GM12878 (cell line): Measurements from ENCODE around the gene MEF2C. TPM values are rescaled to one million over a fixed set of nuclear protein-coding genes. Genes with fewer than 3 reads are reported as not detected.

Experiments used
- ATAC-seq: fragments of 200-7000 bp; cut with Tn5 transposase; 3 replicates; pipeline ENCODE4 v1.9.1; 2020; ENCODE audit warnings: mild to moderate bottlenecking, moderate library complexity
- BruUV-seq: library from RNA; stranded (reverse); fragments of 400-500 nt; replicated peaks from 2 replicates; lab custom pipeline; 2021; lab: Mats Ljungman, UMichigan
- CTCF ChIA-PET: fragments of 300-600 bp; sonication (Branson Sonifier 250); formaldehyde crosslinking; extraction: SDS; loops from one replicate; lab custom pipeline; 2021; ENCODE audit warnings: inconsistent platforms; lab: Yijun Ruan, JAX
- POLR2A ChIA-PET: fragments of 350-600 bp; formaldehyde crosslinking; extraction: SDS; loops from one replicate; lab custom pipeline; 2021; ENCODE audit warnings: inconsistent platforms; lab: Charles Lee
- RAD21 ChIA-PET: fragments of 300-600 bp; sonication (Branson Sonifier 250); formaldehyde crosslinking; loops from one replicate; lab custom pipeline; 2023; ENCODE audit warnings: antibody characterized with exemption; ENCODE audit not compliant: unreplicated experiment; lab: Charles Lee
- SMC1A ChIA-PET: fragments of 300-600 bp; sonication (Branson Sonifier 250); formaldehyde crosslinking; loops from one replicate; lab custom pipeline; 2023; ENCODE audit not compliant: unreplicated experiment, uncharacterized antibody; lab: Charles Lee
- DNase-seq: peaks from one replicate; pipeline ENCODE4 v3.0.0-alpha.2; 2011; ENCODE audit warnings: low read depth, low spot score
- FAIRE-seq: peaks from 3 replicates; lab custom pipeline; 2011; peaks lifted over from hg19 to GRCh38; lab: Jason Lieb, UNC
- H2AFZ ChIP-seq: 2 replicates; pipeline ENCODE4 v1.6.0; 2011; ENCODE audit warnings: low read depth, low read length, control low read depth; ENCODE audit not compliant: control insufficient read depth
- H3K27ac ChIP-seq: 2 replicates; pipeline ENCODE4 v1.5.1; 2011; ENCODE audit warnings: control low read depth; ENCODE audit not compliant: control insufficient read depth, insufficient read depth
- H3K27me3 ChIP-seq, 2 experiments: replicated peaks in 1 of 2; 2 replicates each; pipeline versions ENCODE4 v1.6.0 to v1.6.1; 2011; ENCODE audit warnings: low read length in 1 of 2; ENCODE audit not compliant: control insufficient read depth in 2 of 2, insufficient read depth in 2 of 2
- H3K36me3 ChIP-seq, 2 experiments: 2 replicates each; pipeline ENCODE4 v1.5.1; 2011; ENCODE audit warnings: low read length in 1 of 2; ENCODE audit not compliant: control insufficient read depth in 2 of 2, insufficient read depth in 2 of 2
- H3K4me1 ChIP-seq: 2 replicates; pipeline ENCODE4 v1.6.1; 2011; ENCODE audit warnings: mild to moderate bottlenecking, low read length, moderate library complexity, mixed read lengths; ENCODE audit not compliant: control insufficient read depth, insufficient read depth
- H3K4me2 ChIP-seq: 2 replicates; pipeline ENCODE4 v1.6.0; 2011; ENCODE audit warnings: control low read depth; ENCODE audit not compliant: control insufficient read depth, insufficient read depth
- H3K4me3 ChIP-seq: fragments of 200-600 bp; sonication (generic); 2 replicates; pipeline ENCODE4 v1.5.1; 2016
- H3K79me2 ChIP-seq: 2 replicates; pipeline ENCODE4 v1.6.0; 2011; ENCODE audit warnings: low read length; ENCODE audit not compliant: control insufficient read depth, insufficient read depth
- H3K9ac ChIP-seq: 2 replicates; pipeline ENCODE4 v1.8.0; 2011; ENCODE audit warnings: low read length, control low read depth, mixed read lengths; ENCODE audit not compliant: control insufficient read depth, insufficient read depth
- H3K9me3 ChIP-seq: replicated peaks from 3 replicates; pipeline ENCODE4 v1.5.1; 2011; ENCODE audit warnings: mild to moderate bottlenecking, low read length; ENCODE audit not compliant: control insufficient read depth, insufficient read depth
- H4K20me1 ChIP-seq: 2 replicates; pipeline ENCODE4 v1.6.0; 2011; ENCODE audit not compliant: control insufficient read depth, insufficient read depth
- BCL11A ChIP-seq: IDR thresholded peaks from 2 replicates; pipeline ENCODE4 v1.6.1; 2011; ENCODE audit warnings: low read depth, low read length
- BMI1 ChIP-seq: fragments of 450-650 bp; IDR thresholded peaks from 2 replicates; pipeline ENCODE4 v1.6.1; 2016; ENCODE audit warnings: mild to moderate bottlenecking, moderate library complexity, borderline replicate concordance
- DPF2 ChIP-seq: fragments of 450-650 bp; IDR thresholded peaks from 2 replicates; pipeline ENCODE4 v1.6.1; 2017; ENCODE audit warnings: mild to moderate bottlenecking
- ELK1 ChIP-seq: IDR thresholded peaks from 2 replicates; pipeline ENCODE4 v1.6.1; 2012; ENCODE audit warnings: low read depth, low read length, improper control_type of control experiment
- FOXK2 ChIP-seq: fragments of 450-650 bp; IDR thresholded peaks from 2 replicates; pipeline ENCODE4 v1.6.1; 2017; ENCODE audit warnings: mild to moderate bottlenecking, moderate library complexity
- IKZF2 ChIP-seq, 2 experiments: fragments of 450-650 bp; IDR thresholded peaks; 2 replicates each; pipeline ENCODE4 v1.6.1; 2017; ENCODE audit warnings: mild to moderate bottlenecking in 2 of 2, moderate library complexity in 2 of 2
- IRF4 ChIP-seq: IDR thresholded peaks from 2 replicates; pipeline ENCODE4 v1.6.1; 2011; ENCODE audit warnings: low read depth, low read length
- MEF2A ChIP-seq: IDR thresholded peaks from 2 replicates; pipeline ENCODE4 v1.6.1; 2011; ENCODE audit warnings: low read depth, mild to moderate bottlenecking, low read length, moderate library complexity; ENCODE audit not compliant: insufficient read depth
- MEF2B ChIP-seq: fragments of 450-650 bp; IDR thresholded peaks from 2 replicates; pipeline ENCODE4 v1.6.1; 2018; ENCODE audit warnings: mild to moderate bottlenecking, moderate library complexity; ENCODE audit not compliant: partially characterized antibody, poor library complexity, severe bottlenecking
- MLLT1 ChIP-seq: fragments of 450-650 bp; IDR thresholded peaks from 2 replicates; pipeline ENCODE4 v1.6.1; 2016; ENCODE audit warnings: mild to moderate bottlenecking
- RAD21 ChIP-seq: IDR thresholded peaks from 2 replicates; pipeline ENCODE4 v1.6.1; 2011; ENCODE audit warnings: mild to moderate bottlenecking, low read depth, low read length, moderate library complexity; ENCODE audit not compliant: insufficient read depth
- RUNX3 ChIP-seq: IDR thresholded peaks from 2 replicates; pipeline ENCODE4 v1.6.1; 2012; ENCODE audit warnings: low read length, inconsistent platforms
- WGBS: methylation state at CpG from one replicate; pipeline ENCODE4 v1.1.6; 2016; ENCODE audit warnings: low lambda C conversion rate; ENCODE audit not compliant: insufficient replicate concordance, insufficient coverage; ENCODE audit errors: missing lambda C conversion rate; 5-methylcytosine and 5-hydroxymethylcytosine counted together
- in situ Hi-C: fragments of 300-500 bp; cut with MboI; formaldehyde crosslinking; loops from 9 replicates; pipeline ENCODE4 v1.14.3; 2018; ENCODE audit warnings: mixed read lengths
- intact Hi-C: fragments of 100-400 bp; cut with micrococcal nuclease; formaldehyde crosslinking; loops from one replicate; pipeline ENCODE4 v1.14.2; 2022; ENCODE audit not compliant: unreplicated experiment
- polyA plus RNA-seq, 11 experiments: library from polyadenylated mRNA; depleted of rRNA in 4 of 11; unstranded in 6 of 11; stranded (reverse) in 5 of 11; fragments of >200 nt; fragmentation: Nextera tagmentation in 4 of 11; fragmentation: Illumina TruSeq in 1 of 11; extraction: Ambion mirVana in 4 of 11; extraction: Trizol in 1 of 11; gene quantifications; 1 replicate in 1 of 11; 2 replicates in 10 of 11; pipeline versions ENCODE4 v1.2.1 to v1.2.3, GENCODE V29; 2011 to 2016; ENCODE audit warnings: inconsistent platforms in 2 of 11, missing spikeins in 2 of 11, low read depth in 1 of 11
- total RNA-seq, 4 experiments: library from RNA; depleted of rRNA in 3 of 4; stranded (reverse); fragments of >200 nt in 3 of 4; fragmentation: Illumina TruSeq in 1 of 4; extraction: Trizol in 1 of 4; gene quantifications; 2 replicates each; pipeline versions ENCODE4 v1.2.1 to v1.2.3, GENCODE V29; 2013 to 2021
- TF ChIP-seq, protein P1 (sequence below): fragments of 450-650 bp; IDR thresholded peaks from 2 replicates; pipeline ENCODE4 v1.6.1; 2017; ENCODE audit warnings: mild to moderate bottlenecking
- TF ChIP-seq, protein P2 (sequence below): fragments of 450-650 bp; IDR thresholded peaks from 2 replicates; pipeline ENCODE4 v1.6.1; 2017; ENCODE audit warnings: low read depth, mild to moderate bottlenecking, moderate library complexity

MEF2C gene
- total and polyA plus RNA-seq, 10 of the 15 experiments (the other 5 are each of a cell fraction or from before 2014, with no cell fraction given), result 104 to 225 (median 180) TPM

GRCh38 chr5:88786789-88787188 is 96.2 kb downstream of the MEF2C start (continued):
- TF ChIP-seq, protein P1, sequence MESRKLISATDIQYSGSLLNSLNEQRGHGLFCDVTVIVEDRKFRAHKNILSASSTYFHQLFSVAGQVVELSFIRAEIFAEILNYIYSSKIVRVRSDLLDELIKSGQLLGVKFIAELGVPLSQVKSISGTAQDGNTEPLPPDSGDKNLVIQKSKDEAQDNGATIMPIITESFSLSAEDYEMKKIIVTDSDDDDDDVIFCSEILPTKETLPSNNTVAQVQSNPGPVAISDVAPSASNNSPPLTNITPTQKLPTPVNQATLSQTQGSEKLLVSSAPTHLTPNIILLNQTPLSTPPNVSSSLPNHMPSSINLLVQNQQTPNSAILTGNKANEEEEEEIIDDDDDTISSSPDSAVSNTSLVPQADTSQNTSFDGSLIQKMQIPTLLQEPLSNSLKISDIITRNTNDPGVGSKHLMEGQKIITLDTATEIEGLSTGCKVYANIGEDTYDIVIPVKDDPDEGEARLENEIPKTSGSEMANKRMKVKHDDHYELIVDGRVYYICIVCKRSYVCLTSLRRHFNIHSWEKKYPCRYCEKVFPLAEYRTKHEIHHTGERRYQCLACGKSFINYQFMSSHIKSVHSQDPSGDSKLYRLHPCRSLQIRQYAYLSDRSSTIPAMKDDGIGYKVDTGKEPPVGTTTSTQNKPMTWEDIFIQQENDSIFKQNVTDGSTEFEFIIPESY, result no peak
- TF ChIP-seq IKZF2 (IDR thresholded peaks at IDR 0.05), result no peak
- TF ChIP-seq RAD21, result no peak
- TF ChIP-seq IRF4, result no peak
- no peak for TF ChIP-seq BMI1
- no peak for TF ChIP-seq FOXK2

DNA sequence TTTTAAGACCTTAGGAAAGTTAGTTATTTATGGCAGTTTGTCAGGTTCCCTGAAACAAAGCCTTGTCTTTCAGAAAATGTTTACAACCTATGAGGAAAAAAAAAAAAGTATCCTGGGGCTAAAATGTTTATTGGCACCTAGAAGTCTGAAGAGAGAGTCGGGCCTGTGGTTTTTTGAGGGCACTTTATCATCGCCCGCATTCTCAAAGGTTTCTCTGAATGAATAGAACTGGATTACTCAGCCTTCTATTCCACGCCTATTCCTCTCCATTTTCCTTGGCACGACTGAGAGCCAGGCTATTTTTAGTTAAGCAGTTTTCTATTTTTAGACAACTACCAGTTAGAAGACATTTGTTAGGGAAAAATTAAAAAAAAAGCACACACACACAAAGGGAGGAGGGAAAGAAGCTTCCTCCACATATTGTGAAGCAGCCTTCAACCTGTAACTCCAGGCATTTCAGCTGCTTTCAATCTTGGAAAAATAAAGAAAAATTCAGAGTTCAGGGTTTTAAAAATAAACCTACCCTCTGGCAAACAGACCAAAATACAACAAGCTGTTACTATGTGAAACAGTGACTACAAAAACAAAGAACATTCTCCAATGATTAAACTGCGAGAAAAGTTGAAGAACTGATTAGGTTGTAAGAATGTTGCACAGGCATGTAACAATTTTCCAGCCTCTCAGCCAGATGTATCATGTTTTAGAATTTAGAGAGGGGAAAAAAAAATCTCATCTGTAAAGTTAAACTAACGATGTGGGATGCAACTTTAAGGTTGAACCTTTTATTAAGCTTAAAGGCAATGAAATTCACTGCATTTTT is 97.0 kb downstream of the MEF2C start:
- CTCF ChIA-PET, result interaction anchor here (0.7 to 4.7 kb wide), 4 partner anchors 20 to 57 kb away, joined by 3 to 39 read pairs (median 3); no protein-coding TSS in a partner anchor
- RAD21 ChIA-PET, result interaction anchor here (0.7 to 3.3 kb wide), 14 partner anchors 19 to 651 kb away, joined by 3 to 15 read pairs (median 12); no protein-coding TSS in a partner anchor
- Histone ChIP-seq H3K9ac (0 out of 2 replicates have a peak overlapping the region, but pooled peaks have one; percentile 3), H3K4me1 (peaks cover 7% of the 10 kb centered on the region; the same call in 1 of the 2 replicates), H3K36me3 (peaks cover 0 to 28% of the 10 kb centered on the region in 2 experiments; a peak in 3 of 4 replicates), H3K4me3 (0 out of 2 replicates have a peak overlapping the region, but pooled peaks have one; percentile 11), H3K27me3 (no peaks in the 10 kb centered on the region), H3K9me3 (no peaks in the 10 kb centered on the region), H4K20me1 (no peaks in the 10 kb centered on the region), H3K27ac (peak overlapping the region; percentile 49), H3K79me2 (peaks cover 62% of the 10 kb centered on the region), H3K4me2 (peak overlapping the region; percentile 67; the same call in 1 of the 2 replicates), H2AFZ (no peak overlapping the region)
- ATAC-seq (peak; percentile 79), FAIRE-seq (no peak), DNase-seq (peak; percentile 43)
- SMC1A ChIA-PET, result interaction anchor here (0.7 to 8.1 kb wide), 17 partner anchors 9 to 287 kb away, joined by 3 to 99 read pairs (median 4); no protein-coding TSS in a partner anchor
- POLR2A ChIA-PET, result interaction anchor here (0.6 to 1.6 kb wide), 5 partner anchors 26 to 149 kb away, joined by 3 to 4 read pairs (median 3); no protein-coding TSS in a partner anchor
- WGBS, result 14% methylated on average over 7 of the region's 7 CpGs
- intact Hi-C loops (loop anchor here (2.0 kb wide), 1 partner anchor 51 kb away; no protein-coding TSS in a partner anchor), in situ Hi-C loops (no loop called here)
- BruUV-seq, result no TSS peak
- TF ChIP-seq RUNX3, result peak; percentile 83
- 0 out of 2 replicates have a peak, but pooled peaks have one; percentile 33 for TF ChIP-seq IRF4
- 0 out of 2 replicates have a peak, but pooled peaks have one; percentile 35 for TF ChIP-seq MLLT1
- TF ChIP-seq MEF2A, result peak; percentile 51; the same call in 1 of the 2 replicates
- TF ChIP-seq, protein P2, sequence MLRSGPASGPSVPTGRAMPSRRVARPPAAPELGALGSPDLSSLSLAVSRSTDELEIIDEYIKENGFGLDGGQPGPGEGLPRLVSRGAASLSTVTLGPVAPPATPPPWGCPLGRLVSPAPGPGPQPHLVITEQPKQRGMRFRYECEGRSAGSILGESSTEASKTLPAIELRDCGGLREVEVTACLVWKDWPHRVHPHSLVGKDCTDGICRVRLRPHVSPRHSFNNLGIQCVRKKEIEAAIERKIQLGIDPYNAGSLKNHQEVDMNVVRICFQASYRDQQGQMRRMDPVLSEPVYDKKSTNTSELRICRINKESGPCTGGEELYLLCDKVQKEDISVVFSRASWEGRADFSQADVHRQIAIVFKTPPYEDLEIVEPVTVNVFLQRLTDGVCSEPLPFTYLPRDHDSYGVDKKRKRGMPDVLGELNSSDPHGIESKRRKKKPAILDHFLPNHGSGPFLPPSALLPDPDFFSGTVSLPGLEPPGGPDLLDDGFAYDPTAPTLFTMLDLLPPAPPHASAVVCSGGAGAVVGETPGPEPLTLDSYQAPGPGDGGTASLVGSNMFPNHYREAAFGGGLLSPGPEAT, result peak; percentile 57; the same call in 1 of the 2 replicates
- peak; percentile 49 for TF ChIP-seq MEF2B
- peak; percentile 53; the same call in 1 of the 2 replicates for TF ChIP-seq BCL11A
- peak; percentile 79 to 85 for TF ChIP-seq IKZF2 (IDR thresholded peaks at IDR 0.05)
- TF ChIP-seq DPF2, result peak; percentile 40; the same call in 1 of the 2 replicates
- no peak for TF ChIP-seq ELK1
